ENCODE measurements around the gene PYGO2.
A peak's percentile ranks its signal among the peaks of the same experiment; 100 is the strongest.

PYGO2 gene, protein sequence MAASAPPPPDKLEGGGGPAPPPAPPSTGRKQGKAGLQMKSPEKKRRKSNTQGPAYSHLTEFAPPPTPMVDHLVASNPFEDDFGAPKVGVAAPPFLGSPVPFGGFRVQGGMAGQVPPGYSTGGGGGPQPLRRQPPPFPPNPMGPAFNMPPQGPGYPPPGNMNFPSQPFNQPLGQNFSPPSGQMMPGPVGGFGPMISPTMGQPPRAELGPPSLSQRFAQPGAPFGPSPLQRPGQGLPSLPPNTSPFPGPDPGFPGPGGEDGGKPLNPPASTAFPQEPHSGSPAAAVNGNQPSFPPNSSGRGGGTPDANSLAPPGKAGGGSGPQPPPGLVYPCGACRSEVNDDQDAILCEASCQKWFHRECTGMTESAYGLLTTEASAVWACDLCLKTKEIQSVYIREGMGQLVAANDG

DNA sequence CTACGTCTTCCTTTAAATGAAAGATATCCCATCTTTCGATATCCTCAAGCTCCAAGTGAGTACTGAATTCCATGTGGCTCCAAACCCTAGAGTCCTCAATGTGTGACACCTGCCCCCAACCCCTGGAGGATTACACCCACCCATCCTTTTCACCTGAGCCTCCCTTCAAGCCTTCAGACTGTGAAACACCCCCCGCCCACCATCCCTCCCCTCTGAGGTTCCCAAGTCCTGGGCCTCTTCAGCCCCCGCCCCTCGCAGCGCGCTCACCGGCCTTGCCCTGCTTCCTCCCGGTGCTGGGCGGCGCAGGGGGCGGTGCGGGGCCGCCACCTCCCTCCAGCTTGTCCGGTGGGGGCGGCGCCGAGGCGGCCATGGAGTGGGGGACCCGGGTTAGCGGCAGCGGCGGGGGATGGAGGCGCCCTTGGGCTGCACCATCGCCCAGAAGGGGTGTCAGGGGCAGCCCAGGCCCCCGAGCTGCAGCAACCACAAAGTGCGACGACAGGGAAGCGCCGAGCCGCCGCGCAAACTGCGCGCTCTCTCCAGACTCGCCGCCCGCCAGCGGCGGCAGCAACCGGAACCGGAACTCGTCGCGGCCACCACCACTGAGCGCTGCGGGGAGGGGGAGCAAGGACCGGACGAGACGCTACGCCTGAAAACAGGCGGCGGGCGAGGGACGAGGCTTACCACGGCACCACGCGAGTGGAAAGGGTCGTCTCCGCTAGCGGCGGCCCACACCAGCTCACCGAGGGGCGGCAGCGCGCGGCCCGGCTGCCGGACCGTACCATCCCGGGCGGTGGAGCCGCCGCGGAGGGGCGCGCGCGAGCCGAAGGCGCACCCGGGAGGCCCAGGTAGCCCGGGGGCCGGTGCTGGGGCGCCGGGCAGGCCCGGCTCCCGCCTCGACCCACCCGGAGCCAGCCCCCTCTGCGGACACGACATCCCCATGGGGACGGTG, at the start of gene PYGO2:
Gene PYGO2, minus strand, starts transcription at position 576 of the 949 bp plus-strand sequence. Its CDS starts 206 bp downstream, at position 370.
- DNase-seq (ENCODE audit: low spot score) = peak; percentile 78

DNA sequence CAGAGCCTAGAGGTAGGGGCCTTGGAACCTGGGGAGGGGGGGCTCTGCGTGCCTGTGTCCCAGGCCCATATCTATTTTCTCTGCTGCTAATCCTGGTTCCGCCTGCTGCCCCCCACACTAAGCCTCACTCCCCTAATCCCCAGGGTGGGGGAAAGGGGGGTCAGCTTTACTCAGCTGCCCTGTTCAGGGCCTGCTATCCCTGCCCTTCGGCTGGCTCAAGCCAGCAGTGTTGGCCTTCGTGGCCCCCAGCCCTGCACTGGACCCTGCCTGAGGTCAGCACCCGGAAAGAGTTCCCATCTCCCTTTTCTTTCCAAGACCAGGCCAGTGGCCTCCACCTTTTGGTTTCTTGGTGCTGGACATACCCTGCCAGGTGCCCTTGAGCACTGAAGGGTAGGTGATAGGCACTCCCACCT, 49.4 kb upstream of the PYGO2 start:
- DNase-seq (ENCODE audit: low spot score) = no peak

DNA sequence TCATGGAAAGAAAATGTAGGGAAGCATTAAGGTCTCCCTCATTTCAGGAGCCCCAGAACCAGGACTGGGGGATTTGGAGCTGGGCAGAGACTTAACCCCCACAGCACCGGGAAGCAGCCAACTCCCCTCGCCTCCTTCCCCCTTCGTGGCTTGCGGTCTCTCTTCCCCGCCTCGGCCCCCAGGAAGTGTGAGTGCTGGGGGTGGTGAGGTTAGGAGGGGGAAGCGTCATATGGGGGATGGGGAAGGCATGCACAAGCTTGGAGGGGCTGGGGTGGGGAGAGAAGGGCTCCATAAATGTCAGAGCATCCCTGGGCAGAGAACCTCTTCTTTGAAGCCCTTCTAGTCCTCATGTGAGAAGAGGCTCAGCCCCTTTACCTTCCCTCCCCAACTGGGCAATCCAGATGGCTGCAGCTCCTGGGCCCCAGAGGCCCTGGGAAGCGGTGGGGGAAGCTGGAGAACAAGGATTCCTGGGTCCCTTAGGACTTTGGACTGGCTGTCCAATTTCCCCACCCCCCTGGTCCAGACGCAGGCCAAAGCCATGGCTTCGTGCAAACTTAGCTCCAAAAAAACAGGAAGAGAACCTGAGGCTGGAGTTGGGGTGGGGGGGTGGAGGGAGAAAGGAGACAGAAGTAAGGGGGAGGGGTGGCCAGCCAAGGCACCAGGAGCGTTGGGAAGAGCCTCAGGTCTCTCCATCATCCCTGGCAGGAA, 48.8 kb upstream of the PYGO2 start:
- no peak for DNase-seq (ENCODE audit: low spot score)

DNA sequence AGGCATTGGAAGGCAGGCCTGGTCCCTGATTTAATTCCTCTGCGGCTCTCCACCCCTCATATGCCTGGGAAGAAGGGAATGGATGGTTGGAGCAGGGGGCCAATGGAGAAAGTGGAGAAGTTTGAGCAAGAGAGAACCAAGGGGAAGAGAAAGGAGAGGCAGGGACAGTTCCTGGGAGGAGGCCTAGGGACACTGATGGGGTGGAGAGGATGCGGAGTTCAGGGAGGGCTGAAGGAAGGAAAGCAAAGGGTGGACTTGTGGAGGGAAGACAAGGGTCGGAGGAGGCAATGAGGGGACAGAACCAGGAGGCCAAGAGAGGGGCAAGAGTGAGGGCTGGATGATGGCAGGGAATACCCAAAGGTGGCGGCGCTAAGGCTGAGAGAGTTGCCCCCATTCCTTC, 48.2 kb upstream of the PYGO2 start:
- no peak for DNase-seq (ENCODE audit: low spot score)

- no peak for DNase-seq (ENCODE audit: low spot score)
These were observed 47.7 kb upstream of the PYGO2 start for GRCh38 chr1:155009221-155009711.

- no peak for DNase-seq (ENCODE audit: low spot score)
These were observed 46.7 kb upstream of the PYGO2 start for GRCh38 chr1:155008015-155008941.

GRCh38 chr1:155007251-155007828, 45.8 kb upstream of the PYGO2 start:
- DNase-seq (ENCODE audit: low spot score) = no peak

DNA sequence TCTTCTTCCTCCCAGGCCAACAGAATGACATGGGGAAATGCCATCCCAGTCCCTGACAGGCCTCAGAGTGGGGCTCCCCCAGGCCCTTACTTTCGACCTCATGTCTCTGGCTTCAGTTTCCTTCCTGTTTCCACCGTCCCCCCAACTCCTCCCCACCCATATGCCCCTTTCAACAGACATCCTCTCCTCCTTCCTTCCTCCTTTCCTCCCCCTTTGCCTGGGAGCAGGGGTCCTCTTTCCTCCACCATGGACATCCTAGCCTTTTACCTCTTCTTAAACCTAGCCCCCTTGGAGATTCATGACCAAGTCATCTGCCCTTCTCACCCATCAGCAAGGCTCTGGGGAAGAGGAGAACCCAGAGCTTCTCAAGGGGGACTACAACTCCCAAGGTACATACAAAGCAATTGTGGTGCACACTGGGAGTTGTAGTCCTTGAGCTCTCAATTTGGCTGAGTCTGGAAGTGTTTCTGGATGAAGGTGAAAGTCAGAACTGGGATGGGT, 45.1 kb upstream of the PYGO2 start:
- DNase-seq (ENCODE audit: low spot score) = peak; percentile 46

- DNase-seq (ENCODE audit: low spot score) = no peak
These were observed 43.8 kb upstream of the PYGO2 start for GRCh38 chr1:155005076-155006011.

GRCh38 chr1:155004352-155005075, 42.9 kb upstream of the PYGO2 start:
- DNase-seq (ENCODE audit: low spot score) = no peak

- DNase-seq (ENCODE audit: low spot score) = no peak
These were observed 42.3 kb upstream of the PYGO2 start for GRCh38 chr1:155003766-155004351.

GRCh38 chr1:155003227-155003765, 41.7 kb upstream of the PYGO2 start:
- no peak for DNase-seq (ENCODE audit: low spot score)

DNA sequence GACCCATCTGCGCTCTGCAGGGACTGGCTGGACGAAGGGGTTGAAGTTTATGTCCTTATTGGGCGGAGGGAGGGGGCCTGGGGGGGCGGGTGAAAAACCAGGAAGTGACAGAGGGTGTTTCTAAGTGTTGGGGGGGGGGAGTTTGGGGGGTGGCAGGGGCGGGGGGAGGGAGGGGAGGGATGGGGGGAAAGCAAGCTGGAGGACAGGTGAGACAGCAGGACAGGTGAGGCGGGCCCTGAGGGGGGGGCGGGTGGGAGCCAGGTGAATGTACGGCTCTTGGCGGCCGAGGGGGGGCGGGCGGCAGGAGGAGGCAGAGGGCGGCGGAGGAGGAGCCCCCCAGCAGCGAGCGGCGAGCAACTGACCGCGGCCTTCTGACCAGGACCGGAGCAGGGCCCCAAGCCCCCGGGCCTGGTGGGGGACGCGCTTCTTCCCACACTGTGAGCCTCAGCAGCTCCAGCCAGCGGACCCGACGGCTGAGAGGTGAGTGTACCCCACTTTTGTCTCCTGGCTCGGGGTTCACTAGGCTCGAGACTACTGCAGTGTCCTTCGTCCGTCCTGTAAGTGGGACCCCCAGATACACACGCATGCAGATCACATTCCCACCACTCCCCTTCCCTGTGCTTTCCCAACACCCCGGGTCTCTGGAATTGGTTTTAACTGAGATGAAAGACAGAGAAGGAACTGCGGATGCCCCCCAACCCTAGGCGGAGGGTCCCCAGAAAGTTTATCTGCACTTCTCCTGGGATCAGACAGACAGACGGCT, 41.1 kb upstream of the PYGO2 start, which contains the start of gene ZBTB7B:
Gene ZBTB7B, plus strand, starts transcription at position 339 of the 763 bp plus-strand sequence. CDS start 11,859 bp downstream, outside the sequence.
- no peak for DNase-seq (ENCODE audit: low spot score)

DNA sequence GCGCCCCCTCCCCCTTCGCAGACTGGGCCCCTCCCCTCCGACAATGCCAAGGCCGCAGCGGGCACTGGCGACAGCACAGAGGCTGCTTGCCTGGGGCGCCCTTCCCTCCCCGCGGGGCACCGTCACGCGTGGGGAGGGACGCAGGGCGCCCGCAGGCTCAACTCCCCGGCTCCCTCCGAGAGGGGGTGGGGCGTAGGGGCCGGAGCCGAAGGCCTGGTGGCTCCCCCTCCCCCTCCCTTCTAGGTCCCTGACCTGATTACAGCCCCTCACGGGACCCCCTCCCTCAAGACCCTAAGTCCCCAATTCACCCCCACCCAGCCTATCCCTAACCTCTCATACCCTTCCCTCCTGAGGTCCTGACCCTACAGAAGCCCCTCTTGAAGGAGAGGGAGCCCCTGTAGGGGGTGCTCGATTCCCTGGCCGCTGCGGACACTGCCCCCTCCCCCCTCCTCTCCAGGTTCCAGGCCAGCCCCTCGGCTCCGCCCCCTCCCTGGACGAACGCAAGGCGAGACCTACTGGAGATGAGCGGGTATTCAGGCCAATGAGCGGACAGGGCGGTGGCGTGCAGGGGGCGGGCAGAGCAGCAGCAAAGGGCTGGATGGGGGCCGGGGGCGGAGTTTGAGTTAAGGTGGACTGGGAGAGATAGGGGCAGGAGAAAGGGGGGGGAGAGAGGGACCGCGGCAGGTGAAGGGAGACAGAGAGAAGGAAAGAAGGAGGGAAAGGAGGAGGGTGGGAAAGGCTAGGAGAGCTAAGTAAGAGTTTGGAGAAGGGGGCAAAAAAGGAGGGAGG, 40.3 kb upstream of the PYGO2 start:
- DNase-seq (ENCODE audit: low spot score) = peak; percentile 98

- no peak for DNase-seq (ENCODE audit: low spot score)
These were observed 39.8 kb upstream of the PYGO2 start for GRCh38 chr1:155001425-155001674.

- peak; percentile 74 for DNase-seq (ENCODE audit: low spot score)
These were observed 39.3 kb upstream of the PYGO2 start for GRCh38 chr1:155000726-155001424.
